Stomach (tissue), 4 donors: ENCODE data around the gene COL19A1.
"Not testable (repeated sequence)": the region's sequence is repeated elsewhere in the genome, so short reads cannot be mapped to it uniquely, and the experiment has no call there.

Experiments used
- POLR2A ChIP-seq, 4 donors: fragments of 450-650 bp; IDR thresholded peaks; one replicate each; pipeline ENCODE4 v1.6.1; 2016; ENCODE audit warnings: antibody characterized with exemption in 4 of 4, control low read depth in 2 of 4, mild to moderate bottlenecking in 1 of 4, moderate library complexity in 1 of 4
- POLR2AphosphoS5 ChIP-seq, 3 donors: sonication (generic); formaldehyde crosslinking; IDR thresholded peaks; one replicate each; pipeline ENCODE4 v1.6.1; 2016; ENCODE audit warnings: antibody characterized with exemption in 3 of 3
- TF ChIP-seq, protein P1 (sequence below), 7 experiments: fragments of 450-650 bp in 4 of 7; fragments of 200-600 bp in 3 of 7; sonication (generic) in 3 of 7; IDR thresholded peaks; one replicate each; pipeline ENCODE4 v1.5.1; 2016 to 2019; ENCODE audit warnings: antibody characterized with exemption in 7 of 7, control low read depth in 2 of 7, mild to moderate bottlenecking in 1 of 7

- TF ChIP-seq, protein P1, sequence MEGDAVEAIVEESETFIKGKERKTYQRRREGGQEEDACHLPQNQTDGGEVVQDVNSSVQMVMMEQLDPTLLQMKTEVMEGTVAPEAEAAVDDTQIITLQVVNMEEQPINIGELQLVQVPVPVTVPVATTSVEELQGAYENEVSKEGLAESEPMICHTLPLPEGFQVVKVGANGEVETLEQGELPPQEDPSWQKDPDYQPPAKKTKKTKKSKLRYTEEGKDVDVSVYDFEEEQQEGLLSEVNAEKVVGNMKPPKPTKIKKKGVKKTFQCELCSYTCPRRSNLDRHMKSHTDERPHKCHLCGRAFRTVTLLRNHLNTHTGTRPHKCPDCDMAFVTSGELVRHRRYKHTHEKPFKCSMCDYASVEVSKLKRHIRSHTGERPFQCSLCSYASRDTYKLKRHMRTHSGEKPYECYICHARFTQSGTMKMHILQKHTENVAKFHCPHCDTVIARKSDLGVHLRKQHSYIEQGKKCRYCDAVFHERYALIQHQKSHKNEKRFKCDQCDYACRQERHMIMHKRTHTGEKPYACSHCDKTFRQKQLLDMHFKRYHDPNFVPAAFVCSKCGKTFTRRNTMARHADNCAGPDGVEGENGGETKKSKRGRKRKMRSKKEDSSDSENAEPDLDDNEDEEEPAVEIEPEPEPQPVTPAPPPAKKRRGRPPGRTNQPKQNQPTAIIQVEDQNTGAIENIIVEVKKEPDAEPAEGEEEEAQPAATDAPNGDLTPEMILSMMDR (IDR thresholded peaks at IDR 0.05): not testable (repeated sequence)
- not testable (repeated sequence) for TF ChIP-seq POLR2A, POLR2AphosphoS5 (IDR thresholded peaks at IDR 0.05)
These were observed 144.0 kb downstream of the COL19A1 start for GRCh38 chr6:70010339-70010738.
